NT2/D1 (cell line): ENCODE data around the gene PLCB1.

Experiments
- SUZ12 ChIP-seq: IDR thresholded peaks from 2 replicates; pipeline ENCODE4 v1.6.1; 2011; ENCODE audit not compliant: insufficient read length, insufficient read depth; ENCODE audit errors: extremely low read depth
- YY1 ChIP-seq: IDR thresholded peaks from 2 replicates; pipeline ENCODE4 v1.6.1; 2011; ENCODE audit not compliant: insufficient read length, insufficient read depth

DNA sequence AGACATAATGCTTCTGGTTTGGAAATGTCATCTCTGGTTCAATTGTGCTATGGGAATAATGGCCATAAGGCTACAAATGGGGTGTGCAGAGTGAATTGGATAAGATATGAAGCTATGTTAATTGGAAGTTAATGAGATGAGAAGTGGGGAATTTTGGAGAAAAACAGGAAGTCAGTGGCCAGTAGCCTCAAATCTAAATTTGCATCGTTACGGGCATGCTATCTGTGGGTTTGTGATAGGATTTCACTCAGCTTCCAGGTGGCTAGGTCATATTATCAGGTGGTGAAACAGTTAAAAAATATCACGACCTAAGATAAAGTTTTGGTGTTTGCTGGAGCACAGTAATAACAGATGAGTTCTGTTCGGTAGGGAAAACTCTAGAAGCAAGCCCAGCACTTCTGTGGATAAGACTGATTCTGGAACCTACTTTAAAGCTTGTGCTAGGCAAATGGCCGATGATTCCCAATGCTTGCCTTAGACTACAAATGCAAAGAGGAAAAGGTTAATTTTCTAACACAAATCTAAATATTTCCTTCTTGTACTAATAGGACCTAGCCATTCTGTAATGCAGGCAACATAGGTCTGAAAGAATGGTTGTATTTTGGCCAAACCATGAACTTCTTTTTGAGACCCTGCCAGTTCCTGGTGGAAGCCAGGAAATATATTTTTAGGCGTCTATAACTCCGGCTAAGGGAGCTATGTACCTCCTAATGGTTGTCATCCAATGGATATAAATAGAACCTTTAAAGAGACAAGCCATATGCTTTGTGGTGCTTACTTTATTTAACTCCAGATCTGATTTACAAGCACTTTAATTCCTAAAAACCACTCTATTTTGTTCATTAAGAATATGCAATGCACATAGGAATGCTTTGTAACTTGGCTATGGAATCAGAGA is 111.0 kb downstream of the PLCB1 start:
- TF ChIP-seq SUZ12 (no peak), YY1 (no peak)
